Measurements from ENCODE around the gene SLC35B4. TPM values are rescaled to one million over a fixed set of nuclear protein-coding genes. Genes with fewer than 3 reads are reported as not detected.

The SLC35B4 gene
- total RNA-seq, 1 donor from 2014 or later = 23.2 TPM

DNA sequence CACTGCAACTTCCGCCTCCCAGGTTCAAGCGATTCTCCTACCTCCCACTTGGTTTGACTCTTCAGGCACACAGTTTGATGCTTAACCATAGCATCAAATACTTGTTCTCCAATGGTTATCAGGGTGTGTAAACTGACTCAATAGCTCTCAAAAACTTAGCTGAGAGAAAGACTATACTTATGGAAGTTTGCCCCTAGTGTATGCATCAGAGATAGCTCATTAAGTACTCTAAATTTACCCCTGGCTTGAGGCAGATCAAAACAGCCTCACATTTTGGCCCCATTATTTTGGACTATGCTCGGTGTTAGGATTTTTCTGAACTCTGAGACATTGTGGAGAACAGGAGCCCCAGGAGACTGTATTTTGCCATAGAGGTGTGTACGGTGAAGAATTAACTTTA is 40.8 kb upstream of the SLC35B4 start:
- no peak overlapping the region for H3K27ac Mint-ChIP-seq (ENCODE audit: unreplicated experiment)
- no peak for FAIRE-seq
- Histone ChIP-seq H3K9me3 (ENCODE audit: insufficient read depth, low read depth, low read length) (no peaks in the 10 kb centered on the region), H3K4me3 (ENCODE audit: insufficient read depth, low read depth, low read length) (no peak overlapping the region), H2AFZ (ENCODE audit: low read depth, low read length) (no peak overlapping the region), H3K27me3 (ENCODE audit: insufficient read depth, low read length) (no peaks in the 10 kb centered on the region), H3K79me2 (ENCODE audit: insufficient read depth, low read length) (no peaks in the 10 kb centered on the region), H3K4me2 (ENCODE audit: low read length) (no peak overlapping the region), H3K9ac (ENCODE audit: low read length) (no peak overlapping the region), H3K36me3 (ENCODE audit: insufficient read depth, low read length) (no peaks in the 10 kb centered on the region), H4K20me1 (ENCODE audit: insufficient read depth, low read length) (no peaks in the 10 kb centered on the region), H3K4me1 (ENCODE audit: insufficient read depth, low read length) (no peaks in the 10 kb centered on the region), H3K27ac (ENCODE audit: low read depth, low read length) (no peak overlapping the region)
- DNase-seq (ENCODE audit: low read depth) = no peak
- H3K4me1 Mint-ChIP-seq (ENCODE audit: low read depth, unreplicated experiment) = no peaks in the 10 kb centered on the region
- peaks cover under 1% of the 10 kb centered on the region for H3K9me3 Mint-ChIP-seq (ENCODE audit: unreplicated experiment)
- peaks cover 22% of the 10 kb centered on the region for H3K27me3 Mint-ChIP-seq (ENCODE audit: low read depth, unreplicated experiment)
- TF ChIP-seq, protein P1, sequence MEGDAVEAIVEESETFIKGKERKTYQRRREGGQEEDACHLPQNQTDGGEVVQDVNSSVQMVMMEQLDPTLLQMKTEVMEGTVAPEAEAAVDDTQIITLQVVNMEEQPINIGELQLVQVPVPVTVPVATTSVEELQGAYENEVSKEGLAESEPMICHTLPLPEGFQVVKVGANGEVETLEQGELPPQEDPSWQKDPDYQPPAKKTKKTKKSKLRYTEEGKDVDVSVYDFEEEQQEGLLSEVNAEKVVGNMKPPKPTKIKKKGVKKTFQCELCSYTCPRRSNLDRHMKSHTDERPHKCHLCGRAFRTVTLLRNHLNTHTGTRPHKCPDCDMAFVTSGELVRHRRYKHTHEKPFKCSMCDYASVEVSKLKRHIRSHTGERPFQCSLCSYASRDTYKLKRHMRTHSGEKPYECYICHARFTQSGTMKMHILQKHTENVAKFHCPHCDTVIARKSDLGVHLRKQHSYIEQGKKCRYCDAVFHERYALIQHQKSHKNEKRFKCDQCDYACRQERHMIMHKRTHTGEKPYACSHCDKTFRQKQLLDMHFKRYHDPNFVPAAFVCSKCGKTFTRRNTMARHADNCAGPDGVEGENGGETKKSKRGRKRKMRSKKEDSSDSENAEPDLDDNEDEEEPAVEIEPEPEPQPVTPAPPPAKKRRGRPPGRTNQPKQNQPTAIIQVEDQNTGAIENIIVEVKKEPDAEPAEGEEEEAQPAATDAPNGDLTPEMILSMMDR (IDR thresholded peaks at IDR 0.05; ENCODE audit: insufficient read depth, low read depth, low read length) = no peak
- TF ChIP-seq EZH2 (IDR thresholded peaks at IDR 0.05; ENCODE audit: insufficient read depth, low read length) = no peak
- no peaks in the 10 kb centered on the region for H3K36me3 Mint-ChIP-seq (ENCODE audit: low read depth, unreplicated experiment)
- no peak overlapping the region for H3K4me3 Mint-ChIP-seq (ENCODE audit: unreplicated experiment)

DNA sequence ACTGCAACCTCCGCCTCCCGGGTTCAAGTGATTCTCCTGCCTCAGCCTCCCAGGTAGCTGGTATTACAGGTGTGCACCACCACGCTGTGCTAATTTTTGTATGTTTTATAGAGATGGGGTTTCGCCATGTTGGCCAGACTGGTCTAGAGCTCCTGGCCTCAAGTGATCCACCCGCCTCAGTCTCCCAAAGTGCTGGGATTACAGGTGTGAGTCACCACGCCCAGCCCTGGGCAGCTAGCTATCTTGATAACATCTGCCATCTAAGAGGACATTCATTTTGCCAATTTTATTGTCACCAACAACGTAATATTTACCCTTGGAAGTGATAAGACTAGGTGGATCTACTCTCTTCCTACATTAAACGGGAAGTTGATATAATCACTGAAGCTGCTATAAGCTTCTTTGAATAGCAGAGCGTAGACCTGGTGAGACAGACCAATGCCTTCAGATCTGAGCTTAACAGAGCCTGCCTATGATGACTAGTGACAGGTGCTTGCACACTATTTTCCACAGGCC is 39.7 kb upstream of the SLC35B4 start:
- no peaks in the 10 kb centered on the region for H3K9me3 ChIP-seq (ENCODE audit: insufficient read depth, low read depth, low read length)
- Mint-ChIP-seq H3K27ac (ENCODE audit: unreplicated experiment) (no peak overlapping the region), H3K36me3 (ENCODE audit: low read depth, unreplicated experiment) (no peaks in the 10 kb centered on the region), H3K4me1 (ENCODE audit: low read depth, unreplicated experiment) (peaks cover 3% of the 10 kb centered on the region), H3K27me3 (ENCODE audit: low read depth, unreplicated experiment) (peaks cover 17% of the 10 kb centered on the region), H3K4me3 (ENCODE audit: unreplicated experiment) (no peak overlapping the region), H3K9me3 (ENCODE audit: unreplicated experiment) (no peaks in the 10 kb centered on the region)
- no peaks in the 10 kb centered on the region for H3K36me3 ChIP-seq (ENCODE audit: insufficient read depth, low read length)
- no peak for FAIRE-seq
- no peaks in the 10 kb centered on the region for H3K27me3 ChIP-seq (ENCODE audit: insufficient read depth, low read length)
- DNase-seq (ENCODE audit: low read depth) = no peak
- H3K4me2 ChIP-seq (ENCODE audit: low read length) = no peak overlapping the region
- no peak overlapping the region for H2AFZ ChIP-seq (ENCODE audit: low read depth, low read length)
- H4K20me1 ChIP-seq (ENCODE audit: insufficient read depth, low read length) = no peaks in the 10 kb centered on the region
- no peak overlapping the region for H3K9ac ChIP-seq (ENCODE audit: low read length)
- no peak overlapping the region for H3K4me3 ChIP-seq (ENCODE audit: insufficient read depth, low read depth, low read length)
- H3K4me1 ChIP-seq (ENCODE audit: insufficient read depth, low read length) = no peaks in the 10 kb centered on the region
- no peak for TF ChIP-seq EZH2 (IDR thresholded peaks at IDR 0.05; ENCODE audit: insufficient read depth, low read length)
- TF ChIP-seq, protein P1 (IDR thresholded peaks at IDR 0.05; ENCODE audit: insufficient read depth, low read depth, low read length) = no peak
- H3K79me2 ChIP-seq (ENCODE audit: insufficient read depth, low read length) = no peaks in the 10 kb centered on the region
- no peak overlapping the region for H3K27ac ChIP-seq (ENCODE audit: low read depth, low read length)

GRCh38 chr7:134355927-134356326 is 39.2 kb upstream of the SLC35B4 start:
- H3K4me1 Mint-ChIP-seq (ENCODE audit: low read depth, unreplicated experiment) = peaks cover 8% of the 10 kb centered on the region
- Histone ChIP-seq H3K9ac (ENCODE audit: low read length) (no peak overlapping the region), H3K27me3 (ENCODE audit: insufficient read depth, low read length) (no peaks in the 10 kb centered on the region), H3K36me3 (ENCODE audit: insufficient read depth, low read length) (no peaks in the 10 kb centered on the region), H3K4me3 (ENCODE audit: insufficient read depth, low read depth, low read length) (no peak overlapping the region), H3K27ac (ENCODE audit: low read depth, low read length) (no peak overlapping the region), H3K79me2 (ENCODE audit: insufficient read depth, low read length) (no peaks in the 10 kb centered on the region), H4K20me1 (ENCODE audit: insufficient read depth, low read length) (no peaks in the 10 kb centered on the region), H3K4me2 (ENCODE audit: low read length) (no peak overlapping the region), H2AFZ (ENCODE audit: low read depth, low read length) (no peak overlapping the region), H3K4me1 (ENCODE audit: insufficient read depth, low read length) (no peaks in the 10 kb centered on the region), H3K9me3 (ENCODE audit: insufficient read depth, low read depth, low read length) (no peaks in the 10 kb centered on the region)
- no peak for DNase-seq (ENCODE audit: low read depth)
- no peak overlapping the region for H3K4me3 Mint-ChIP-seq (ENCODE audit: unreplicated experiment)
- no peaks in the 10 kb centered on the region for H3K9me3 Mint-ChIP-seq (ENCODE audit: unreplicated experiment)
- H3K27me3 Mint-ChIP-seq (ENCODE audit: low read depth, unreplicated experiment) = peaks cover 12% of the 10 kb centered on the region
- H3K27ac Mint-ChIP-seq (ENCODE audit: unreplicated experiment) = no peak overlapping the region
- no peak for TF ChIP-seq EZH2 (IDR thresholded peaks at IDR 0.05; ENCODE audit: insufficient read depth, low read length)
- TF ChIP-seq, protein P1 (IDR thresholded peaks at IDR 0.05; ENCODE audit: insufficient read depth, low read depth, low read length) = no peak
- FAIRE-seq = no peak
- H3K36me3 Mint-ChIP-seq (ENCODE audit: low read depth, unreplicated experiment) = no peaks in the 10 kb centered on the region

Data from astrocyte (in vitro differentiated cells and primary cell).